Subcutaneous abdominal adipose tissue (tissue), 5 donors: ENCODE measurements around the gene IKZF1.
A peak's percentile ranks its signal among the peaks of the same experiment; 100 is the strongest.

Experiments used
- H3K27ac ChIP-seq: one replicate; pipeline ENCODE4 v1.7.0; 2013; ENCODE audit warnings: low read depth, mild to moderate bottlenecking, inconsistent platforms, low read length, moderate library complexity
- H3K27me3 ChIP-seq, 5 donors: one replicate each; pipeline ENCODE4 v1.7.0; 2013; ENCODE audit warnings: low read length in 5 of 5, inconsistent platforms in 1 of 5; ENCODE audit not compliant: control insufficient read depth in 5 of 5, insufficient read depth in 4 of 5
- H3K36me3 ChIP-seq, 5 donors: one replicate each; pipeline ENCODE4 v1.7.0; 2013; ENCODE audit warnings: low read length in 5 of 5; ENCODE audit not compliant: control insufficient read depth in 5 of 5, insufficient read depth in 5 of 5
- H3K4me1 ChIP-seq, 5 donors: one replicate each; pipeline ENCODE4 v1.7.0; 2013; ENCODE audit warnings: low read length in 5 of 5, mild to moderate bottlenecking in 3 of 5, moderate library complexity in 1 of 5; ENCODE audit not compliant: control insufficient read depth in 5 of 5, insufficient read depth in 5 of 5
- H3K4me3 ChIP-seq, 5 donors: one replicate each; pipeline ENCODE4 v1.7.0; 2013; ENCODE audit warnings: low read length in 5 of 5, low read depth in 1 of 5
- H3K9ac ChIP-seq, 5 donors: one replicate each; pipeline ENCODE4 v1.7.0; 2013; ENCODE audit warnings: low read length in 5 of 5, mild to moderate bottlenecking in 4 of 5, moderate library complexity in 3 of 5
- H3K9me3 ChIP-seq, 5 donors: one replicate each; pipeline ENCODE4 v1.7.0; 2013; ENCODE audit warnings: low read length in 5 of 5; ENCODE audit not compliant: control insufficient read depth in 5 of 5
- donor health status: healthy.
- donor health status: healthy.
- donor health status: healthy.
- donor health status: healthy.
- donor health status: healthy.

The IKZF1 gene

GRCh38 chr7:50368366-50368765, 63.9 kb downstream of the IKZF1 start:
- Histone ChIP-seq H3K9me3 (peaks cover 4 to 24% (median 16%) of the 10 kb centered on the region in 5 donors), H3K4me3 (no peak overlapping the region), H3K27me3 (no peaks in the 10 kb centered on the region), H3K9ac (no peak overlapping the region), H3K27ac (no peak overlapping the region), H3K4me1 (no peaks in the 10 kb centered on the region), H3K36me3 (peaks cover 0 to 9% (median 0%) of the 10 kb centered on the region in 5 donors)

DNA sequence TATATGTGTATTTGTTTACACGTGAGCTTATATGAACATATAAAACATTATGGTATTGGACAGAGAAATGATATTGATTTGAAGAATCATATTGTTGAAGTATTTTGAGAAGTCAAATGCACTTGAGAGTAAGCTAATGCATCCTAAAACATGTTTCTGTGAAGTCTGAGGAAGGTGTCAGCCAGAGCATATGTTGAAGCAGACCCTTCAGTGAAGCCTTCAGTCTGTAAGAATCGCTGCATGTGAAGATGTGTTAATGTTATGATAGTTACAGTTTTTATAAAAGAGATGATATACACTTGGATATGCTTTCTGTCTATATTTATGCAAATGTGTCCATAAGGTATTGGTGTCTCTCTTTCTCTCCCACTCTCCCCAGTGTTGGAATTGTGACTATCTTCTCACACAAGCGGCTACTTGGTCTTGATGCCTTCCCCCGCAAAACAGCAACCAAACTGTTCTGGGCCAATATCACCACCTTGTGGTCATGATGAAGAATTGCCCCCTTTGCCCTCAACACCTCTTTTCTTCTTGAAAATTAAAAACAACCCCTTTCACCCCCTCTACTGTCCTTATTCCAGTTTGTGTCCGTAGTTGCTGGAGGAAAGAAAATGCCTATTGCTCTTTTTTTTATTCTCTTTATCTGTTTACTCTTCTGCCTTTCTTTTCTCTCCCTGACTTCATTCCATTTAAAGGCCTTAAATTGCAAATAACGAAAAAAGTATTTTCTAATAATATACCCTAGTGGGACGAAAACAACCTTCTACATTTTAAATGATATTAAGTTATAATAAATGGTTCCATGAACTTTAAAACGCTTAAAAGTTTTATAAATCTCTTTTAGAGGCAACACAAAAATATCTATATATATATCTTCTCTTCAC, 64.9 kb downstream of the IKZF1 start:
- Histone ChIP-seq H3K27me3 (no peaks in the 10 kb centered on the region), H3K36me3 (peaks cover 0 to 9% (median 0%) of the 10 kb centered on the region in 5 donors), H3K4me1 (no peaks in the 10 kb centered on the region), H3K9ac (no peak overlapping the region), H3K27ac (no peak overlapping the region), H3K4me3 (peak overlapping the region in 1 of 5 donors; percentile 12), H3K9me3 (peaks cover 4 to 24% (median 16%) of the 10 kb centered on the region in 5 donors)

DNA sequence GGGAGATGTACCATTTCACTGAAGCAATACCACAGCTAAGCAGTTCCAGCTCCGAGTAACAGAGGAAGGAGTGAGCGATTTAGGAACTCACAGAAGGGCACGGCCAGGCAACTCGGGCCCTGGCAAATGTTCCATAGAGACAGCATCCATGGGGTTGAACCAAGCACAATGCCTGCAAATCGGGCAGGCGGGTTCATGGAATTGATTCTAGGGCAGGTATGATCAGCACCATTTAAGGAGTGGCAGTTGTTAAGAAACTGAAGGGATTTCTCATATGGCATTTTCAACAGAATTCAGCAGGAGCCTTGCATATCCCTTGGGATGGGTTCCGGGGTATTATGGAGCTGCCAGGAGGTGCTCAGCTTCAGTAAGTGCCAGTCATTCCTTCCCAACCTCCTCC, 66.4 kb downstream of the IKZF1 start:
- H3K9ac ChIP-seq, result no peak overlapping the region
- no peaks in the 10 kb centered on the region for H3K27me3 ChIP-seq
- H3K27ac ChIP-seq, result no peak overlapping the region
- no peak overlapping the region for H3K4me3 ChIP-seq
- peaks cover 4 to 24% (median 16%) of the 10 kb centered on the region in 5 donors for H3K9me3 ChIP-seq
- peaks cover 0 to 4% (median 0%) of the 10 kb centered on the region in 5 donors for H3K36me3 ChIP-seq
- H3K4me1 ChIP-seq, result no peaks in the 10 kb centered on the region

- no peak overlapping the region for H3K4me3 ChIP-seq
Measured at GRCh38 chr7:50371551-50372021, 67.1 kb downstream of the IKZF1 start.

GRCh38 chr7:50372923-50373322, 68.4 kb downstream of the IKZF1 start:
- no peaks in the 10 kb centered on the region for H3K27me3 ChIP-seq
- no peak overlapping the region for H3K27ac ChIP-seq
- no peak overlapping the region for H3K4me3 ChIP-seq
- H3K36me3 ChIP-seq, result peaks cover 0 to 8% (median 0%) of the 10 kb centered on the region in 5 donors
- H3K4me1 ChIP-seq, result no peaks in the 10 kb centered on the region
- H3K9me3 ChIP-seq, result peaks cover 4 to 16% (median 15%) of the 10 kb centered on the region in 5 donors
- H3K9ac ChIP-seq, result no peak overlapping the region

More at GRCh38 chr7:50371551-50372021, 67.1 kb downstream of the IKZF1 start:
- Histone ChIP-seq H3K27me3 (no peaks in the 10 kb centered on the region), H3K27ac (no peak overlapping the region), H3K9ac (no peak overlapping the region), H3K36me3 (peaks cover 0 to 6% (median 0%) of the 10 kb centered on the region in 5 donors), H3K9me3 (peaks cover 4 to 24% (median 16%) of the 10 kb centered on the region in 5 donors), H3K4me1 (no peaks in the 10 kb centered on the region)

DNA sequence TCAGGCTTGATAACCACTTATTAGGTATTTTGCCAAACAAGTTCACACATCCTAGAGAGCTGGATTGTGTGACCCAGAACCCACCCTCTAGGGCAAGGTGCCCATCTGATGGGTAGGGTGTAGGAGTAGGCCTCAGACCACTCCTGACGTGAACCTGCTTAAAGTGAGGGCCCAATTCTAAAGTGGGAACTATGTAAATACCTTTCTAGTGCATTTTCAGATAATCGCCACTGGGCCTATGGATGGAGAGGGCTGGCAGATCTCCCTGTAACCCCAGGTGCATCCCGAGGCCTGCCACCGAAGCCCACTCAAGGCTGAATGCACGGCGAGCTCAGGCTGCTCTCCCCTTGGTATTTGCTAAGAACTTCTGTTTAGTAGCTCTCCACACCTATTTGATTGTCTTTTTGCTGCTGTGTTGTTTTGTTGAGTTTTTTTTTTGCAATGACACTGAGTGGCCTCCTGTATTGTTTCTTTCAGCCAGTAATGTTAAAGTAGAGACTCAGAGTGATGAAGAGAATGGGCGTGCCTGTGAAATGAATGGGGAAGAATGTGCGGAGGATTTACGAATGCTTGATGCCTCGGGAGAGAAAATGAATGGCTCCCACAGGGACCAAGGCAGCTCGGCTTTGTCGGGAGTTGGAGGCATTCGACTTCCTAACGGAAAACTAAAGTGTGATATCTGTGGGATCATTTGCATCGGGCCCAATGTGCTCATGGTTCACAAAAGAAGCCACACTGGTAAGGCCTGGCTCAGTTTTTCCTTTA, 71.7 kb downstream of the IKZF1 start:
- Histone ChIP-seq H3K27ac (no peak overlapping the region), H3K36me3 (peaks cover 0 to 8% (median 0%) of the 10 kb centered on the region in 5 donors), H3K27me3 (peaks cover 0 to 3% (median 0%) of the 10 kb centered on the region in 5 donors), H3K4me1 (no peaks in the 10 kb centered on the region), H3K4me3 (no peak overlapping the region), H3K9ac (no peak overlapping the region), H3K9me3 (no peaks in the 10 kb centered on the region)

DNA sequence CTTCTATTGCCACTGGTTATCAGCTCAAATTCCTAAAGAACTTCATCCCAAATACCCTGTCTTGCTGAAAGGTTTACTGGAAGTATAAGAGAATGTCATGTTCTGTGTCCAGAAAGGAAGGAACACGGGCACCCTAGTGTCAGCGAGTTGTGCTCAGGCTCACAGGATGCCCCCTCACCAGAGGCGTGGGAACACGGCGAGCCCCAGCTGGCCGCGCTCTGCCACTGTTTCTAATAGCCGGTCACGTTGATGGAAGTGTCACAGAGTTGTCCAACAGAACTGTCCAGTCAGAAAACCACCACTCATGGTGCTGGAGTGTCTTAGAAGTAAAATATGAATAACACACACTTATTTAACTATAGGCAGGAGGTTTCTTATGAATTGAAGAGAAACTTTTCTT, 72.8 kb downstream of the IKZF1 start:
- H3K4me3 ChIP-seq, result no peak overlapping the region
- no peak overlapping the region for H3K27ac ChIP-seq
- no peaks in the 10 kb centered on the region for H3K9me3 ChIP-seq
- peaks cover 0 to 3% (median 0%) of the 10 kb centered on the region in 5 donors for H3K27me3 ChIP-seq
- no peak overlapping the region for H3K9ac ChIP-seq
- H3K4me1 ChIP-seq, result no peaks in the 10 kb centered on the region
- peaks cover 0 to 5% (median 0%) of the 10 kb centered on the region in 5 donors for H3K36me3 ChIP-seq

GRCh38 chr7:50379082-50379481, 74.6 kb downstream of the IKZF1 start:
- H3K27me3 ChIP-seq, result peaks cover 0 to 10% (median 3%) of the 10 kb centered on the region in 5 donors
- no peak overlapping the region for H3K9ac ChIP-seq
- H3K4me3 ChIP-seq, result no peak overlapping the region
- no peaks in the 10 kb centered on the region for H3K4me1 ChIP-seq
- no peak overlapping the region for H3K27ac ChIP-seq
- no peaks in the 10 kb centered on the region for H3K9me3 ChIP-seq
- H3K36me3 ChIP-seq, result peaks cover 0 to 21% (median 0%) of the 10 kb centered on the region in 5 donors

DNA sequence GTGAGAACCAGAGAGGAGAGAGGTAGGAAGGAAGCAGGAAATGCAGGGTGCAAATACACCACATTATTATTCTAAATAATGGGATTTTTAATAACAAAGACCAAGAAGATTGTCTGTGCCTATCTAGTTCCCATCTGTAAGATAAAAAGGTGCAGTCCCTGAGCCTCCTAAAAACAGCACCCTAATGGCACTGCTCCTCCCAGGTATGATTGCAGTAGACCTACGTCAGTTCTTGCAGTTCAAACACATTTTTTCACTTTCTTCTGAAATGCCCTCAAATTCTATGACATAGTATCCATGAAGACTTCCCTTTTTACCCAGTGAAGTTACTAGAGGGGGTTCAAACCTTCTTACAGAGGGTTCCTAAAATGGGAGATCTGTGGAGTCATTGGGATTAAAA, 75.0 kb downstream of the IKZF1 start:
- H3K9me3 ChIP-seq, result no peaks in the 10 kb centered on the region
- peaks cover 0 to 26% (median 0%) of the 10 kb centered on the region in 5 donors for H3K36me3 ChIP-seq
- no peak overlapping the region for H3K27ac ChIP-seq
- no peaks in the 10 kb centered on the region for H3K4me1 ChIP-seq
- H3K27me3 ChIP-seq, result peaks cover 0 to 12% (median 3%) of the 10 kb centered on the region in 5 donors
- H3K4me3 ChIP-seq, result no peak overlapping the region
- H3K9ac ChIP-seq, result no peak overlapping the region
